Measurements from ENCODE around the gene CPS1. TPM values are rescaled to one million over a fixed set of nuclear protein-coding genes. Genes with fewer than 3 reads are reported as not detected.

Gene CPS1
- total and polyA plus RNA-seq, 3 donors from 2014 or later: 17.2 to 22.5 (median 21.6) TPM

DNA sequence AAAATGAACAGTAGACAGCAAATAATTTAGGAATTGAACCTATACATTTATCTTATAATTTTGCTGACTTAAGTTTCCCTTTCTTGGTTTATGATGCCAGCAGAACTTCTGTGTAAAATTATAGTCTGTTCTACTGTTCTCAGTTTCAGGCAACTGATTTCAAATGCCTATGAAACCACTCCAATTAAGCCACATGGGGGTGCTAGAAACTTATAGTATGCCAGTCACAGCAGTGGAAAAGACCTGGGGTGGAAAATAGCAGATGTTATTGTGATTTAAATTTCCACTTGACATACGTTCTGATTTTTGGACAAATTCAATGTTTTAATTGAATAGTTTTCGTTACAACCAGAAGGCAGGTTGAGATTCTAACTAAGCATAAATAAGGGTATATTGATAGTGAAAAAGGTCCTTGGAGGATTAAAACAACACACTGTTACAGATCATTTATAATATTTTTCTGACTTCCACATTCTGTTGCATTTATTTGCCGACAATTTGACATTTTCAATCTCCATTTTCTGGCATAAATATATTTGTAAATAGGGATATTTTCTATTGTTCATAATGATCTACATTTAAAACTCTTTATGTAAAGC lies 61.4 kb downstream of the CPS1 start:
- Histone ChIP-seq H3K4me1 (no peaks in the 10 kb centered on the region), H3K27me3 (no peaks in the 10 kb centered on the region), H3K36me3 (ENCODE audit: low read depth, missing control alignments) (no peaks in the 10 kb centered on the region), H3K4me3 (no peak overlapping the region), H3K27ac (no peak overlapping the region), H3K9me3 (no peaks in the 10 kb centered on the region)
- 43 to 44% methylated on average over 3 of the region's 3 CpGs for WGBS, 2 donors
- TF ChIP-seq, protein P1, sequence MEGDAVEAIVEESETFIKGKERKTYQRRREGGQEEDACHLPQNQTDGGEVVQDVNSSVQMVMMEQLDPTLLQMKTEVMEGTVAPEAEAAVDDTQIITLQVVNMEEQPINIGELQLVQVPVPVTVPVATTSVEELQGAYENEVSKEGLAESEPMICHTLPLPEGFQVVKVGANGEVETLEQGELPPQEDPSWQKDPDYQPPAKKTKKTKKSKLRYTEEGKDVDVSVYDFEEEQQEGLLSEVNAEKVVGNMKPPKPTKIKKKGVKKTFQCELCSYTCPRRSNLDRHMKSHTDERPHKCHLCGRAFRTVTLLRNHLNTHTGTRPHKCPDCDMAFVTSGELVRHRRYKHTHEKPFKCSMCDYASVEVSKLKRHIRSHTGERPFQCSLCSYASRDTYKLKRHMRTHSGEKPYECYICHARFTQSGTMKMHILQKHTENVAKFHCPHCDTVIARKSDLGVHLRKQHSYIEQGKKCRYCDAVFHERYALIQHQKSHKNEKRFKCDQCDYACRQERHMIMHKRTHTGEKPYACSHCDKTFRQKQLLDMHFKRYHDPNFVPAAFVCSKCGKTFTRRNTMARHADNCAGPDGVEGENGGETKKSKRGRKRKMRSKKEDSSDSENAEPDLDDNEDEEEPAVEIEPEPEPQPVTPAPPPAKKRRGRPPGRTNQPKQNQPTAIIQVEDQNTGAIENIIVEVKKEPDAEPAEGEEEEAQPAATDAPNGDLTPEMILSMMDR (IDR thresholded peaks at IDR 0.05): peak in 1 of 3 experiments; percentile 35
- TF ChIP-seq POLR2A (IDR thresholded peaks at IDR 0.05): no peak
- intact Hi-C loops (cut with DNase I; ENCODE audit: low total_unique reads): no loop called here
- DNase-seq: peak; percentile 21

DNA sequence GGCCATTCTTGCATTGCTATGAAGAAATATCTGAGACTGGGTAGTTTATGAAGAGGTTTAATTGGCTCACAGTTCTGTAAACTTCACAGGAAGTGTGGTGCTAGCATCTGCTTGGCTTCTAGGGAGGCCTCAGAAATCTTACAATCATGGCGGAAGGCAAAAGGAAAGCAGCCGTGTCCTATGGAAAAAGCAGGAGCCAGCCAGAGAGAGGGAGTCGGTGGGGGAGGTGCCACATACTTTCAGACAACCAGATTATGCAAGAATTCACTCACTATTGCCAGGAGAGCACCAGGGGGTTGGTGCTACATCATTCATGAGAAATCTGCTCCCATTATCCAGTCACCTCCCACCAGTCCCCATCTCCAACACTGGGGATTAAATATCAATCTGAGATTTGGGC lies 64.1 kb downstream of the CPS1 start:
- H3K27me3 ChIP-seq: no peaks in the 10 kb centered on the region
- no peak overlapping the region for H3K27ac ChIP-seq
- DNase-seq: no peak
- intact Hi-C loops (cut with DNase I; ENCODE audit: low total_unique reads): no loop called here
- H3K36me3 ChIP-seq (ENCODE audit: low read depth, missing control alignments): no peaks in the 10 kb centered on the region
- WGBS, 2 donors: 79 to 85% methylated on average over 3 of the region's 3 CpGs
- H3K4me1 ChIP-seq: no peaks in the 10 kb centered on the region
- TF ChIP-seq POLR2A (IDR thresholded peaks at IDR 0.05): no peak
- no peaks in the 10 kb centered on the region for H3K9me3 ChIP-seq
- no peak overlapping the region for H3K4me3 ChIP-seq

DNA sequence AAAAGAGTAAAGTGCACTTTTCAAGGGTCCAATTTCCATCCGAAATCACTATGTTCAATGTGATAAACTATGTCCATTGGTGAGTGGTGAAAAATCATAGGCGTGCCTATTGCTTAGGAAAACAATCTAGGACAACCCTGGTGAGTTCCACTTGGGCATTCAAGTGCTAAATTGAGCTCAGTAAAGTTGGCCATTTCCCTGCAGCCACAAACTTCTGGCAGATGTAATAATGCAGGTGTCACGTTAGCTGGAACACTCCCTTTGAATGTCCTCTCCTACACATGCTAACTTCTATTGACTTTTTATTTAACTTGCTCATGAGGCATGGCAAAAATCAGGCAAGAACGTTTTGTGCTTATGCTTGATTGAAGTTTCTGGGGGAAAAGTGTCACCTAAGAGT lies 67.1 kb downstream of the CPS1 start:
- Histone ChIP-seq H3K27me3 (no peaks in the 10 kb centered on the region), H3K27ac (no peak overlapping the region), H3K4me1 (no peaks in the 10 kb centered on the region), H3K4me3 (no peak overlapping the region), H3K36me3 (ENCODE audit: low read depth, missing control alignments) (no peaks in the 10 kb centered on the region), H3K9me3 (no peaks in the 10 kb centered on the region)
- DNase-seq: no peak
- WGBS, 2 donors: 68 to 78% methylated on average over 4 of the region's 4 CpGs
- no peak for TF ChIP-seq POLR2A (IDR thresholded peaks at IDR 0.05)
- TF ChIP-seq, protein P1 (IDR thresholded peaks at IDR 0.05): no peak
- intact Hi-C loops (cut with DNase I; ENCODE audit: low total_unique reads): no loop called here

DNA sequence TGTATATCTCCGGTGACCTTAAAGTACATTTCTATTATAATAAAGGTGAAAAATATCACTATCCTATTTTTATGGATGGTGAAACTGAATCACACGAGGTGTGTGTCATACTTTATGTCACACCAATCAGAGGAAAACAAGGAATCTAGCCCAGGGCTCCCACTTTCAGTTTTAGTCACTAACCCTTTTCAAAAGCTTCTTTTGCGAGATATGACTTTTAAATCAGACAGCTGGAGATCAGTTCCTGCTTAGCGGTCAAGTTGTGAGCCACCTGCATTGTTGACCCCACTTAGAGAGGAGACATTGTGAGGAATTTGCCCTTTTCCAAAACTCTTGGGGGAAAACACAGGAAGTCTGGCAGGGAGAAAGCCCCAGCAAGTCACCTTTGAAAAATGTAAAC lies 70.5 kb downstream of the CPS1 start:
- Histone ChIP-seq H3K9me3 (no peaks in the 10 kb centered on the region), H3K4me3 (no peak overlapping the region), H3K36me3 (ENCODE audit: low read depth, missing control alignments) (no peaks in the 10 kb centered on the region), H3K27ac (no peak overlapping the region), H3K27me3 (no peaks in the 10 kb centered on the region), H3K4me1 (no peaks in the 10 kb centered on the region)
- no peak for DNase-seq
- intact Hi-C loops (cut with DNase I; ENCODE audit: low total_unique reads): no loop called here
- no peak for TF ChIP-seq POLR2A (IDR thresholded peaks at IDR 0.05)
- TF ChIP-seq, protein P1 (IDR thresholded peaks at IDR 0.05): no peak
- WGBS, 2 donors: 81 to 85% methylated on average over 4 of the region's 4 CpGs

DNA sequence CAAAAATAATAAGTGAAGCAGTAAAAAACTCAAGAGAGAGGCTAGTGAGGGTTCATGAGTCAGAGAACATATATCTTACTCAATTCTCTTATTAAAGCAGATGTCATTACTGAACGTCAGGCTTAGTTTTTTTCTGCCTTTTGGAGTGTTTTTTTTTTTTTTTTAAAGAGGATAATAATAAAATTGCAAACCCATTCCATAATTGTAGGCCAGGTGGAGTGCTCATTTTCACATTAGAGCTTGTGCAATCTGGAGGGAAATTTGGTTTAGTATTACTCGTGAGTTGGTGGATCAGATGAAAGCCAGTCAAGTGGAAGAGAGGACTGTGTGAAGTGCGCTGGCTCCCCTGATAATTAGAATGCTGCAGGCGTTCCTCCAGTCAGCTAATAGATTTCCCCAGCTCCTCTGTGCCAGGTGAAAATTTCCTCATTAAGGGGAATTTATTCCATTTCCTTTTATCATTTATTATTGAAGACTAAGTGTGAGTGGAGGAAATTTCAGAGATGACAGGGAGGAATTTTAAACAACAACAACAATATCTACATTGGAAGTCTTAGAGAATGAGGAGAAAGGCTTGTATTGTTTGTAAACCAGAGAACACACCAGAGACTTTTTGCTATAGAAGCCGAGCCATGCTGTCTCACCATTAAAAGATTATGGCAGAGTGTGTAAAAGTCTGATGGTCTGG lies 74.6 kb downstream of the CPS1 start:
- Histone ChIP-seq H3K4me1 (no peaks in the 10 kb centered on the region), H3K27me3 (no peaks in the 10 kb centered on the region), H3K4me3 (no peak overlapping the region), H3K9me3 (no peaks in the 10 kb centered on the region), H3K36me3 (ENCODE audit: low read depth, missing control alignments) (no peaks in the 10 kb centered on the region), H3K27ac (no peak overlapping the region)
- no peak for DNase-seq
- intact Hi-C loops (cut with DNase I; ENCODE audit: low total_unique reads): no loop called here
- WGBS, 2 donors: 76 to 77% methylated on average over 5 of the region's 5 CpGs
- TF ChIP-seq POLR2A (IDR thresholded peaks at IDR 0.05): no peak
- TF ChIP-seq, protein P1 (IDR thresholded peaks at IDR 0.05): no peak
